D721Med (cell line): ENCODE measurements around the gene ADNP2.
A peak's percentile ranks its signal among the peaks of the same experiment; 100 is the strongest.

Experiments
- DNase-seq: peaks from one replicate; pipeline ENCODE4 v3.0.0; 2011; ENCODE audit warnings: low spot score; ENCODE audit not compliant: insufficient read length
- FAIRE-seq: peaks from 2 replicates; lab custom pipeline; 2011; peaks lifted over from hg19 to GRCh38; lab: Jason Lieb, UNC
- TF ChIP-seq, protein P1 (sequence below): IDR thresholded peaks from 2 replicates; pipeline ENCODE4 v1.5.1; 2012; ENCODE audit warnings: mild to moderate bottlenecking, control low read depth; ENCODE audit not compliant: insufficient read depth; ENCODE audit errors: missing control alignments

ADNP2 gene

DNA sequence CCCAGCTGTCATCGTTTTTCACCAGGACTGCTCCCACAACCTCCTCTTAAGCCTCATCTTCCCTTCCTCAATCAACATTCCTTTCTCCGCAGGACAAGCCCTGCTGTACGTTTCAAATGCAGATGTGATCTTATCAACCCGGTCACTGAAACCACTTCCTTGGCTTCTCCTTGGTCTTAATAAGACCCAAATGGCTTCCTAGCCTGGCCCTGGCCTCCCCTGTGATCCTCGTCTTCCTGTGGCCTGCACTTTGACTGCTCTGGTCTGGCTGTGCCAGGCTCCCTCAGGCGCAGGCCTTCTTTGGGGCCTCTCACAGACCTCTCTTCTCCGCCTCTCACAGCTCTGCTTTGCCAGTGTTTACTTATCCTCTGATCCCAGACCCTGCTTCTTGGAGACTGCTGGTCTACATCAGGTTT, 4.7 kb upstream of the ADNP2 start:
- DNase-seq (no peak), FAIRE-seq (no peak)
- TF ChIP-seq, protein P1, sequence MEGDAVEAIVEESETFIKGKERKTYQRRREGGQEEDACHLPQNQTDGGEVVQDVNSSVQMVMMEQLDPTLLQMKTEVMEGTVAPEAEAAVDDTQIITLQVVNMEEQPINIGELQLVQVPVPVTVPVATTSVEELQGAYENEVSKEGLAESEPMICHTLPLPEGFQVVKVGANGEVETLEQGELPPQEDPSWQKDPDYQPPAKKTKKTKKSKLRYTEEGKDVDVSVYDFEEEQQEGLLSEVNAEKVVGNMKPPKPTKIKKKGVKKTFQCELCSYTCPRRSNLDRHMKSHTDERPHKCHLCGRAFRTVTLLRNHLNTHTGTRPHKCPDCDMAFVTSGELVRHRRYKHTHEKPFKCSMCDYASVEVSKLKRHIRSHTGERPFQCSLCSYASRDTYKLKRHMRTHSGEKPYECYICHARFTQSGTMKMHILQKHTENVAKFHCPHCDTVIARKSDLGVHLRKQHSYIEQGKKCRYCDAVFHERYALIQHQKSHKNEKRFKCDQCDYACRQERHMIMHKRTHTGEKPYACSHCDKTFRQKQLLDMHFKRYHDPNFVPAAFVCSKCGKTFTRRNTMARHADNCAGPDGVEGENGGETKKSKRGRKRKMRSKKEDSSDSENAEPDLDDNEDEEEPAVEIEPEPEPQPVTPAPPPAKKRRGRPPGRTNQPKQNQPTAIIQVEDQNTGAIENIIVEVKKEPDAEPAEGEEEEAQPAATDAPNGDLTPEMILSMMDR: no peak

GRCh38 chr18:80105369-80106167, 3.5 kb upstream of the ADNP2 start:
- TF ChIP-seq, protein P1: no peak
- DNase-seq (no peak), FAIRE-seq (peak; percentile 76)

DNA sequence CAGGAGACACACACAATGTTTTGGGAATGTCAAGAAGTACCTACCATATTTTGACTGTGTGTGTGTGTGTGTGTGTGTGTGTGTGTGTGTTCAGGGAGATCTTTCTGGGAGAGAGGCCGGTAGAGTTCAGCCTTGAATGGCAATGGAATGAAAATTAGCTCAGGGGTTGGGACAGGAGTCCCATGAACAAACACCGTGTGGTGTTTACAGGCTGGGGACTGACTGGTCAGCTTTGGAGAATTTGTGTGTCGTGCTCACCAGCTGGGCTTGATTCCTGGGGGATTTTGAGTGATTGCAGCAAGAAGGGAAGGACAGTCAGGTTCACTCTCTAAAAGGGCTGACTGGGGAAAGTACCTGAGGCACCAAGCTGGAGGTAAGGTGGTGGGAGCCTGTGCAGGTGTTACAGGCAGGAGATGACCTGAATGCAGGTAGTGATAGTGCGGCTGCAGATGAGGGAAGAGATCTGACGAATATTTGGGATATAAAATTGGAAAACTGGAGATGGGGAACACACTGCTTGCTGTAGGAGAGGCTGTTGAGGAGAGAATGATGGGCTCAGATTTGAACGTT, 2.5 kb upstream of the ADNP2 start:
- FAIRE-seq (no peak), DNase-seq (no peak)
- TF ChIP-seq, protein P1: no peak

GRCh38 chr18:80107426-80107825, 1.6 kb upstream of the ADNP2 start:
- TF ChIP-seq, protein P1: no peak
- FAIRE-seq (no peak), DNase-seq (no peak)

GRCh38 chr18:80108121-80108536, 933 bp upstream of the ADNP2 start:
- TF ChIP-seq, protein P1: no peak
- no peak for FAIRE-seq
- DNase-seq: no peak

- TF ChIP-seq, protein P1: no peak
- FAIRE-seq: no peak
These were observed 615 bp downstream of the ADNP2 start for GRCh38 chr18:80109676-80110078.

More at GRCh38 chr18:80109676-80110078, 615 bp downstream of the ADNP2 start:
- DNase-seq: peak; percentile 95
